ENCODE results near the gene ARHGAP21.

Gene ARHGAP21

GRCh38 chr10:24722676-24723385, 856 bp downstream of the ARHGAP21 start:
- peak in 1 of 2 donors; percentile 18 for DNase-seq (ENCODE audit: low read depth in 2 of 2)

DNA sequence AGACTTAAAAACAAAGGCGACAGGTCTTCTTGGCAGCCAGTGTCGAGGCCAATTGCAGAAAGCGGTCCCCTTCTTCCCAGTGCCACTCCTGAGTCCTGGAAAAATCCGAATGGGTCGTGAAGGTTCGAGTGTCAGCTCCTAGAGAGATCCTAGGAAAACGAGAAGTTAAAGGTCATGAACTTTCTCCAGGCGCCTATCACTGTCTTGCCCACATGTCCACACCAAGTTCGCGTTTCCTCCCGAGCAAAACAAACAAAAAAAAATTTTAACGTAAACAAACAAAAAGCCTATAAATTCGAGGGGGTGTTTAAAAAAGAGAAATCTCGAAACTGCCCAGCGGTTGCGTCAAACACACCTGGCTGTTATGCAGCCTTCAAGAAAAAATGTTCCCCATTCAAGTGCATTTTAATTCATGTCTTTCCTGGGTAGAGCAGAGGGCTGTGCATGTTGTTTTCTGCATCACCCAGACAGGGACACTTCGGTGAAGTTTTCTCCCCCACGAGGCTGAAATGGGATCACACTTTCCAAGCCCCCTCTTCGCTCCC, 1.5 kb downstream of the ARHGAP21 start:
- DNase-seq (ENCODE audit: low read depth in 2 of 2): no peak

GRCh38 chr10:24721229-24722106, 2.2 kb downstream of the ARHGAP21 start:
- no peak for DNase-seq (ENCODE audit: low read depth in 2 of 2)

GRCh38 chr10:24720096-24720495, 3.6 kb downstream of the ARHGAP21 start:
- no peak for DNase-seq (ENCODE audit: low read depth in 2 of 2)

- DNase-seq (ENCODE audit: low read depth in 2 of 2): no peak
Observed at GRCh38 chr10:24718031-24718855, 5.4 kb downstream of the ARHGAP21 start.

GRCh38 chr10:24716295-24716694, 7.4 kb downstream of the ARHGAP21 start:
- no peak for DNase-seq (ENCODE audit: low read depth in 2 of 2)

GRCh38 chr10:24715246-24715769, 8.4 kb downstream of the ARHGAP21 start:
- DNase-seq (ENCODE audit: low read depth in 2 of 2): no peak

GRCh38 chr10:24713086-24713485, 10.6 kb downstream of the ARHGAP21 start:
- DNase-seq (ENCODE audit: low read depth in 2 of 2): no peak

GRCh38 chr10:24711465-24711864, 12.2 kb downstream of the ARHGAP21 start:
- no peak for DNase-seq (ENCODE audit: low read depth in 2 of 2)

- no peak for DNase-seq (ENCODE audit: low read depth in 2 of 2)
Observed at GRCh38 chr10:24708081-24708480, 15.6 kb downstream of the ARHGAP21 start.

GRCh38 chr10:24707445-24707844, 16.2 kb downstream of the ARHGAP21 start:
- no peak for DNase-seq (ENCODE audit: low read depth in 2 of 2)

- no peak for DNase-seq (ENCODE audit: low read depth in 2 of 2)
Observed at GRCh38 chr10:24706479-24707118, 17.1 kb downstream of the ARHGAP21 start.

DNA sequence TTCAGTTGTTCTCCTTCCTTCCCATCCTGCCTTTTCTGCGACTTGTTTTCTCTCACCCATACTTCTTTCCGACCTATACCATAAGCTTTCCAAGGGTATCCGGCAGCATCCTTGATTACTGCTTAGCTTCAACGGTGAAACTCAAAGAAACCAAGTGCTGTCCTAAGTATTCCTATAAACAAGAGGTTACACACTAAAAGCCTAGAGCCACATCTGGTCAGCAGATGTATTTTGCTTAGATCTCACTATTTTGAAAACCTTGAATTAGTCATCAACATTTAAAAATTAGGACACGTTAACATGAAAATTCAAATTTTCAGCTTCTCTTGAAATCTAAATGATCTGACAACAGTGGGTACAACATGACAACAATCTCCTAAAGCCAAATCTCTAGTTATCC, 20.0 kb downstream of the ARHGAP21 start:
- no peak for DNase-seq (ENCODE audit: low read depth in 2 of 2)

DNA sequence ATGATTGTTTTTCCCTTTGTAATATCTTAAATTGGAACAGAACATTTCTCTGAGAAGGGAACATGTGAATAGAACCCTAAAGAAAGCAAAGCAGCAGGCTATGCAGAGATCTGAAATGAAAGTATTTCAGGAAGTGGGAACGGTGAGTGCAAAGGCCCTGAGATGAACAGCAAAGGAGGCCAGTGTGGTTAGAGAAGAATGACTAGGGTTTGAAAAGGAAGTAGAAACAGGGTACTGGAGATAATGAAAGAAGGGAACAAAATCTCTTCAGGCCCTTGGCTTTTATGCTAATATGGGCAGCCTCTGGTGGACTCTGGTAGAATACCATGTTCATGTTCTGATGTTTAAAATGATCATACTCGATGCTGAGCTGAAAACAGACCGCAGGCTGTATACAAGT, 22.2 kb downstream of the ARHGAP21 start:
- no peak for DNase-seq (ENCODE audit: low read depth in 2 of 2)

- DNase-seq (ENCODE audit: low read depth in 2 of 2): no peak
Observed at GRCh38 chr10:24700948-24701347, 22.7 kb downstream of the ARHGAP21 start.

DNA sequence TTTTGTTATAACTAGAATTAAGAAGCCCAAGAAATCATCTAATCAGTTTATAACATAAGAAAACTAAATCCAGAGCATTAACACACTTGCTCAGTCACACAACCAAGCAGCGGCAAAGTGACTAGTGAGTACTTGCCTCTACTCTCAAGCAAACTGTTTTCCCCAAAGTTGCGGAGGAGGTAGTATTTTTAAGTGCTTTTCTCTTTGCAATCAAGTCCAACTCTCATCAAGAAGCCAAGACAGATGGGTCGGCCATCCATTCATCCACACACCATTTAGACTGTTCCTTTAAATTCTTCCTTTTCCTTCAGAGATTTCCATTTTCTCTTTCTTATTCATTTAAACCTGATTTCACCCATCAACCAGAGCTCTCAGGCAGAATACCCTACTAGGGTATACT, 25.4 kb downstream of the ARHGAP21 start:
- DNase-seq (ENCODE audit: low read depth in 2 of 2): no peak

DNA sequence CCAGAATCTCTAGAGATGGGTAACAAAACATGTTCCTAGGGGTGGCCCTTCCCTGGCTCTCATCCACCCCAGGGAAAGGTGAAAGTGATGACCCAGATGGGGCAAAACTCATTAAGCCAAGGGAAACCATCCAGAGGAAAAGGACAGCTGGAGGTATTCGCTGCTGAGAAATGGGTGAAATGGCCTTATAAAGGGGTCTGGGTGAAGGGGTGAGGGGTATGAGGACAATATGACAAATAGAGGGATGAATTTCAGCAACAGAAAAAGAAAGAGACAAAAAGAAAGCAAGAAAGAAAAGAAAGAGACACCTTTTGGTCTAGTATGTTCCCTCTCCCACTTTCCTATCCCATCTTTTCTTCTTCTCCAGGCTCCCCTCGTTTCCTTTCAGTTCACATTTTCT, 26.6 kb downstream of the ARHGAP21 start:
- DNase-seq (ENCODE audit: low read depth in 2 of 2): no peak

- DNase-seq (ENCODE audit: low read depth in 2 of 2): no peak
Observed at GRCh38 chr10:24695452-24695851, 28.2 kb downstream of the ARHGAP21 start.

DNA sequence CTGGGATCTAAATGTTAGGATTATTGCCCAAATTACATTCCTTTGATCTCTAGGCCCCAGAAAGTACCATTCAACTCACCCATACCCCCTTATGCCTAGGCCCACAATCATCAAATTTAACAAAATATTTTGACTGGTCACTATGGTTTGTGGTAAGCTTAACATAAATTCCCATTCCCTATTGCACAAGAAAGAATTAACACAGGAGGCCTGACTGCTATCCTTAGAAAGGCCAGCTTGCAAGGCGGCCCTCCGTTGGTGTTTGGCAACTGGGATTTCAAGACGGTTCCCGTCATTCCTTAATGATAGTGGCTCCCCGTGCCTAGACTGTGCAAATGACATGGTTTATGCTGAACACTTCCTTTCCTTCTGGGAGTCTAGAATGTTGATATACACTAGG, 29.6 kb downstream of the ARHGAP21 start:
- DNase-seq (ENCODE audit: low read depth in 2 of 2): no peak

DNA sequence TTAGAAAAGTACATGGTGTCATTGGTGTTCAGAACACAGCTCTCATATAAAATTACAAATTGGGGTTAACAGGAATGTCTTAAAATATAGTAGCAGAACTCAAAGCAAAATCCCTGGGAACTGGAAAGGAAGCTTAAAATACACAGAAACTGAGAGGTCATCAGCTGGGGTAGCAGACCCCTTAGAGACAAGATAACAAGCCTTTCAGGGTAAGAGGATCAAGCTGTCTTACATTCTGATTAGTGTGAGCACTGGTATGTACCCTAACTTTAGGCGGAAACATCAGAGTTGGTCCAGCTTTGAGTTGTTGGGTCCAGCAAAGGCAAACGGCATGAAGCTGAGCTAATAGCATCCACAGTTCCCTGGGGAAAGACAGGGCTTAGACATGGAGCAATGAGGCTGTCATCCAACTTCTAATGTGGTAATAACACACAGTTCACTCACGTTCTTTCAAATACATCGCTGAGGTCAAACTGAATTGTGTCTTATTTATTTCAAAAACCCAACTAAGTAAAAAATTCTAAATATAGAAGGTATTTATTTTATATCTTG, 32.6 kb downstream of the ARHGAP21 start:
- no peak for DNase-seq (ENCODE audit: low read depth in 2 of 2)
